Measurements from ENCODE around the gene OPRD1.
"Not testable (repeated sequence)": the region's sequence is repeated elsewhere in the genome, so short reads cannot be mapped to it uniquely, and the experiment has no call there.

DNA sequence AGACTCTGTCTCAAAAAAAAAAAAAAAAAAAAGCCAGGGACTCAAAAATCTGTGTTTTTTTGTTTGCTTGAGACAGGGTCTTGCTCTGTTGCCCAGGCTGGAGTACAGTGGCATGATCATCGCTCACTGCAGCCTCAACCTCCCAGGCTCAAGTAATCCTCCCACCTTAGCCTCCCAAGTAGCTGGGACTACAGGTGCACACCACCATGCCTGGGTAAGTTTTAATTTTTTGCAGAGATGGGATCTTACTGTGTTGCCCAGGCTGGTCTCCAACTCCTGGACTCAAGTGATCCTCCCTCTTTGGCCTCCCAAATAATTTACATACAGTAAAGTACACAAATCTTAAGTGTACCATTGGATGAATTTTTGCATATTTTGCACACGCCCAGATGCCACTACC, 20.0 kb upstream of the OPRD1 start:
- TF ChIP-seq, protein P1, sequence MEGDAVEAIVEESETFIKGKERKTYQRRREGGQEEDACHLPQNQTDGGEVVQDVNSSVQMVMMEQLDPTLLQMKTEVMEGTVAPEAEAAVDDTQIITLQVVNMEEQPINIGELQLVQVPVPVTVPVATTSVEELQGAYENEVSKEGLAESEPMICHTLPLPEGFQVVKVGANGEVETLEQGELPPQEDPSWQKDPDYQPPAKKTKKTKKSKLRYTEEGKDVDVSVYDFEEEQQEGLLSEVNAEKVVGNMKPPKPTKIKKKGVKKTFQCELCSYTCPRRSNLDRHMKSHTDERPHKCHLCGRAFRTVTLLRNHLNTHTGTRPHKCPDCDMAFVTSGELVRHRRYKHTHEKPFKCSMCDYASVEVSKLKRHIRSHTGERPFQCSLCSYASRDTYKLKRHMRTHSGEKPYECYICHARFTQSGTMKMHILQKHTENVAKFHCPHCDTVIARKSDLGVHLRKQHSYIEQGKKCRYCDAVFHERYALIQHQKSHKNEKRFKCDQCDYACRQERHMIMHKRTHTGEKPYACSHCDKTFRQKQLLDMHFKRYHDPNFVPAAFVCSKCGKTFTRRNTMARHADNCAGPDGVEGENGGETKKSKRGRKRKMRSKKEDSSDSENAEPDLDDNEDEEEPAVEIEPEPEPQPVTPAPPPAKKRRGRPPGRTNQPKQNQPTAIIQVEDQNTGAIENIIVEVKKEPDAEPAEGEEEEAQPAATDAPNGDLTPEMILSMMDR (conservative IDR thresholded peaks at IDR 0.05; ENCODE audit: low read length), result not testable (repeated sequence)
- TF ChIP-seq EZH2phosphoT487 (IDR thresholded peaks at IDR 0.05; ENCODE audit: borderline replicate concordance, low read depth, low read length), result not testable (repeated sequence)

Measured in OCI-LY7 (cell line).